ENCODE measurements around the gene UBC.

DNA sequence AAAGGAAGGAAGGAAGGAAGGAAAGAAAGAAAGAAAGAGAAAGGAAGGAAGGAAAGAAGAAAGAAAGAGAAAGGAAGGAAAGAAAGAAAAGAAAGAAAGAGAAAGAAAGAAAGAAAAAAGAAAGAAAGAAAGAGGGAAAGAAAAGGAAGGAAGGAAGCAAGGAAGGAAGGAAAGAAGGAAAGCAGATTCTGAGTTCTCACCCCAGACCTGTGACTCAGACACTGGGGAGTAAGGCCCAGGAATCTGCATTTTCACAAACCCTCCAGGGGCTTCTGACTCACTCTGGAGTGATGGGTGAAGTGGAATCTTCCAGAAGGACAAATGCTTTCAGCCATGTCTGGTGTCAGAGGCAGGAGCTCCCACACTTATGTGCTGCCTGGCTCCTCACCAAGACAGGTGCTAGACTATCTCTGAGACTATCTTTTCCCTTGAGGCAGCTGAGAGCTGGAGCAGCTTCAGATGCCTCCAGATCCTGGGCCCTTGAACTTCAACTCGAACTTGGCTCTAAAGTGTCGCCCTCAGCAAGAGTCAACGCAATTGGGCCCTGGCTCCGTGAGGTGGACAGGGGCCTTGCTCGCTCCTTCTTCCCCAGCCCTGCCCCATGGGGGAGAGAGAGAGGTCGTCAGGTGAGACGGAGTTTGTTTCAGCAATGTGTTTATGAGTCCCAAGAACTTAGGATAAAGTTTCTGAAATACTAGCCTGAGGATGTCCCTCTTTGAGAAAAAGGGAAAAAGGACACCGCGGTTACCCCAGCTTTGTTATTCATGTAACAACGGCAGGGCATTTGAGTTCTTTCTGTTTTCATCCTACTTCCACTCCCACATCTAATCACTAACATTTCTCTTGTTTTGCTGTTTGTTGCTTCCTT lies 31.0 kb downstream of the UBC start:
- peak; percentile 73 for TF ChIP-seq SMARCA4 (IDR thresholded peaks at IDR 0.05)
- TF ChIP-seq, protein P1, sequence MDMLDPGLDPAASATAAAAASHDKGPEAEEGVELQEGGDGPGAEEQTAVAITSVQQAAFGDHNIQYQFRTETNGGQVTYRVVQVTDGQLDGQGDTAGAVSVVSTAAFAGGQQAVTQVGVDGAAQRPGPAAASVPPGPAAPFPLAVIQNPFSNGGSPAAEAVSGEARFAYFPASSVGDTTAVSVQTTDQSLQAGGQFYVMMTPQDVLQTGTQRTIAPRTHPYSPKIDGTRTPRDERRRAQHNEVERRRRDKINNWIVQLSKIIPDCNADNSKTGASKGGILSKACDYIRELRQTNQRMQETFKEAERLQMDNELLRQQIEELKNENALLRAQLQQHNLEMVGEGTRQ (CRISPR knock-in tag; IDR thresholded peaks at IDR 0.05): no peak

Measured in K562 (cell line).